Measurements from ENCODE around the gene UBASH3A.

DNA sequence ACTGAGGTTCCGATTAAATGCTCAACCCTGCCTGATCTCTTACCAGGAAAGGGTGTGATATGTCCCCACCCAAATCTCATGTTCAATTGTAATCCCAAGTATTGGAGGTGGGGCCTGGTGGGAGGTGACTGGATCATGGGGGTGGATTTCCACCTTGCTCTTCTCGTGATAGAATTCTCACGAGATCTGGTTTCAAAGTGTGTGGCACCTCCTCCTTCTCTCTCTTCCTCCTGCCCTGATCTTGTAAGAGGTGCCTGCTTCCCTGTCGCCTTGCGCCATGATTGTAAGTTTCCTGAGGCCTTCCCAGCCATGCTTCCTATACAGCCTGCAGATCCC, 57.5 kb downstream of the UBASH3A start:
- TF ChIP-seq, protein P1, sequence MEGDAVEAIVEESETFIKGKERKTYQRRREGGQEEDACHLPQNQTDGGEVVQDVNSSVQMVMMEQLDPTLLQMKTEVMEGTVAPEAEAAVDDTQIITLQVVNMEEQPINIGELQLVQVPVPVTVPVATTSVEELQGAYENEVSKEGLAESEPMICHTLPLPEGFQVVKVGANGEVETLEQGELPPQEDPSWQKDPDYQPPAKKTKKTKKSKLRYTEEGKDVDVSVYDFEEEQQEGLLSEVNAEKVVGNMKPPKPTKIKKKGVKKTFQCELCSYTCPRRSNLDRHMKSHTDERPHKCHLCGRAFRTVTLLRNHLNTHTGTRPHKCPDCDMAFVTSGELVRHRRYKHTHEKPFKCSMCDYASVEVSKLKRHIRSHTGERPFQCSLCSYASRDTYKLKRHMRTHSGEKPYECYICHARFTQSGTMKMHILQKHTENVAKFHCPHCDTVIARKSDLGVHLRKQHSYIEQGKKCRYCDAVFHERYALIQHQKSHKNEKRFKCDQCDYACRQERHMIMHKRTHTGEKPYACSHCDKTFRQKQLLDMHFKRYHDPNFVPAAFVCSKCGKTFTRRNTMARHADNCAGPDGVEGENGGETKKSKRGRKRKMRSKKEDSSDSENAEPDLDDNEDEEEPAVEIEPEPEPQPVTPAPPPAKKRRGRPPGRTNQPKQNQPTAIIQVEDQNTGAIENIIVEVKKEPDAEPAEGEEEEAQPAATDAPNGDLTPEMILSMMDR (IDR thresholded peaks at IDR 0.05), result no peak
- TF ChIP-seq POLR2AphosphoS5 (IDR thresholded peaks at IDR 0.05), result no peak
